Ammon's horn (tissue), 1 donor: ENCODE data around the gene AFAP1.
A peak's percentile ranks its signal among the peaks of the same experiment; 100 is the strongest.

Experiments
- DNase-seq: peaks from one replicate; pipeline ENCODE4 v3.0.0-alpha.2; 2016; ENCODE audit warnings: low spot score

Gene AFAP1

DNA sequence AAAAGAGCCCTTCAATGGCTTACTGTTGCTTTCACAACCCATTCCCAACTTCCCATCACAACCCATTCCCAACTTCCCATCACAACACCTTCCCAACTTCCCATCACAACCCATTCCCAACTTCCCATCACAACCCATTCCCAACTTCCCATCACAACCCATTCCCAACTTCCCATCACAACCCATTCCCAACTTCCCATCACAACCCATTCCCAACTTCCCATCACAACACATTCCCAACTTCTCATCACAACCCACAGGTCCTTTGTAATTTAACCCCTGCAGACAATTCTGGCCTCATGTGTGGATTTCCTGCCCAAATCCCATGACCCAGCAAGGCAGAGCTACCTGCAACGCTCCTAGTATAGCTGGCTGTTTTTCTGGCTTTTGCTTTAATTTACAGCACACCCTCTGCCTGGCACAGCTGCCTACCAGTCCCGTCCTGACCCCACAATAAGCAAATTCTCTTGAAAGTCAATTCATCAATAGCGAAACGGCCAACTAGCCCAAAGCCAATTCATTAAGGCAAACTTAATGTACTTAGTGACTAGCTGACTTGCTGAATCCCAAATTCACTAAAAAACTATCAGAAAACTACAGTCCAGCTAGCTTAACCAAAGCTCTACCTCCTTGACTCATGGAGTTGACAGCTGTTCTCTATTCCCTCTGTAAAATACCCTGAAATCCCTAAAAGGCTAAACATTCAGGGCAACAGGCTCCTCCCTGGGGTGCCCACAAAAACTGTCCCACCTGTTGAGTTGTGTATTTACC lies 75.6 kb downstream of the AFAP1 start:
- DNase-seq = peak; percentile 47

DNA sequence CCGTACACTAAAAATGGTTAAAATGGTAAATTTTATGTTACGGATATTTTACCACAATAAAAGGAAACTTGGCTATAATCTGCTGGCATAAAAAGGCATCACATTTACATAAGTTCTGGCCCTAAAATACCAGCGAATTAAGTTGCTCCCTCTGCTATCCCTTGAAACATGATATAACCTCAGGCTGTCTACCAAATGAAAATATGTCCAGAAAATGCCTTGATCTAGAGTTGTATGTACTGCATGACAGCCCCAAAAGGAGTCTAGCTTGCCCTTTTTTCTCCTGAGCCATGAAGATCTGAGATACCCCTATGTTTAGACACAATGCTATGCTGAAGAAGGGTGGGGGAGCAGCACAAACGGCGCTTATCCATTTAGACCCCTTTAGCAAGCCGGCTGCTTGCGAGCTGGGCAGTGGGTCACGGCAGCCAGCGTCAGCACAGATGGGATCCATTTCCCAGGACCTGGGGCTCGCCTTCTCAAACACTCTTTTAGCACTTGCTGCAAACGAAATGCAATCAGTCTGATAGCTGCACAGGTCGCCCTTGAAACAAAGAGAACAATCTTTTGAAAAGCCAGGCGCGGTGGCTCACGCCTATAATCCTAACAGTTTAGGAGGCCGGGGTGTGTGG lies 77.0 kb downstream of the AFAP1 start:
- no peak for DNase-seq

DNA sequence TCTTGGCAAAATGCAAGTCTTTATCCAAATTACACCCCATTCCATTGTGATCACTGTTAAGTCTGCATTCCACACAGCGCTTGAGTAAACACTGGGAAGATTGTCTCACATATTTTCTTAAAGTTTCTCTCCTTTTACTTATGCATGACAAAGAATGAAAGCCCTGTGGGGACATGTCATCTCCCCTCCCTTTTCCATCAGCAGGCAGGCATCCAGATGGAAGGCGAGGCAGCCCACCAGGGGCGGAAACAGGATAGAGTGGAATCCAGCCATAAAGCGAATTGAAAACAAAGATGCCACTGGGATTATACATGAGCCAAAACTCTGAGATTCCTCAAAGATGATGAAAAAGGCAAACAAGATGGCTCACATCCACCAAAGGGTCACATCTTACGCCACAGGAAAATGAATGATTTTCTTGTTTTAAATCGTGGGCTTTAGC lies 78.2 kb downstream of the AFAP1 start:
- no peak for DNase-seq

DNA sequence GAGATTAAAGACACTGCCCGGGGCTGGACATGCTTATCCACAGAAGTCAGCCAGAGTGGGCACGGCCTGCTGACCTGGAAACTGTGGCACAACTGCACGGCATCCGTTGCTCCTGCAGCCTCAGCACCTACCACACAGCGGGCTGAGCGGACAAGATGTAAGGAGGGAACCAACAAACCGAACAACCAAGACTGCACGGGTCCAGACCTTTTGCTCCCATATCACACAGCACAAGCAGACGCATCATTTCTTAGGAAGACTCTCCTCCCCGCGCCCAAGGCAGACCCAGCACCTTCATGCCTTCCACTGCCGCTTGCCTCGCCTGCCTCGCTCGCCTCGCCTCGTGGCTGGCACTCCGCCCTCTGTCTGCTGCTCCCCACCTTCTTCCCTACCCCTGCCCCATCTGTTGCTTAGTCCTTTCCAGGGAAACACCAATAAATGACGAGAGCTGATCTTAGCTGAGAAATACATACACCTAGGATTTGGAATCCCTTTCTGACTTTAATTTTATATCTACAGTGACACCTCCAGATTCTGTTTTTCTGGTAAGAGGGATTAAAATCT lies 79.0 kb downstream of the AFAP1 start:
- no peak for DNase-seq

DNA sequence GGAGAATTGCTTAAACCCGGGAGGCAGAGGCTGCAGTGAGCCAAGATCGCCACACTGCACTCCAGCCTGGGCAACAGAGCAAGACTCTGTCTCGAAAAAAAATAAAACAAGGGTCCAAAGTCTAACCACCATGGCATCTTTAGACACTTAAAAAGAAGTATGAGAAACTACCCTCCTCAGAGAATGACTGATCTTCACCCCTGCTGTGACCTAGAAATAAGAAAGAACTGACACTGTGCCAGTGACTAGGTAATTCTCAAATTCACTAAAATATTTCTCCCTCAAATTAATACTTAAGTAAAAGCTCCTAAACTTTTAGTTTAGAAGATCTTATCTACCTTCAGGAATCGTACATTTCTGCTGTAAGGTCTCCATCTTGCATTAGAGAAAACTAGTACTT lies 80.3 kb downstream of the AFAP1 start:
- DNase-seq = no peak

DNA sequence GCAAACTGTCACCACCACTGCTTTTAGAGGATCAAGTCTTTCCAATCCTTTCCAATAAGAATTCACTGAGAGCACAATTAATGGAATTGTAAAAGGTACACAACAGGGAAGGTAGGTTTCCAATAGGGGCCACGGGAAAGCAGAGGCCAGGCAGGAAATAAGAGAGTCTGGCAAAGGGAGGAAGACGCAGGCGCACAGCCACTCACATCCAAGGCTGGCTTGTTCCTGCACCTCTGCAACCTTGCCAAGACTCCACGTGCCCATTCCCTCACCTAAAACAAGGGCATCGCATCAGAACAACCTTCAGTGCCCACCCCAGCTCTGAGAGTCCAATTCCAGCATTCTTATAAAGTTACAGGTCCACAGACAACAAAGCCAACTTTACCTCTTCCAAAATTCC lies 81.2 kb downstream of the AFAP1 start:
- DNase-seq = no peak

DNA sequence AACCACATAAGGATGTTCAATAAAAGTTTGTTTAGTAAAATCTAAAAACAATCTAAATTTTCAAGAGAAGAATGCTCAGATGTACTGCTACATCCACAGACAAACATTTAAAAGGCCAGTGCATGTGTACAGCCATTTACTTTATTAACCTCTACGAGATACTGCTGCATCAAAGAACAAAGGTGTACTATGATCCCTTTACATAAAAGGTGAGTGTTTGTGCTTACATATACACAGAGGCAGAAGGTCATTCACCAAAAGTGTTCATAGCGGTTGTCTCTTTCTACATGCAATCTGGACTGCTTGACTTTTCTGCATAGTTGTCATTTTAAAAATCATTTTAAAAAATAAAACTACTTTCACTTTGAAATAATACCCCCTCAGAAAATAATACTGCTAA lies 81.7 kb downstream of the AFAP1 start:
- DNase-seq = no peak

DNA sequence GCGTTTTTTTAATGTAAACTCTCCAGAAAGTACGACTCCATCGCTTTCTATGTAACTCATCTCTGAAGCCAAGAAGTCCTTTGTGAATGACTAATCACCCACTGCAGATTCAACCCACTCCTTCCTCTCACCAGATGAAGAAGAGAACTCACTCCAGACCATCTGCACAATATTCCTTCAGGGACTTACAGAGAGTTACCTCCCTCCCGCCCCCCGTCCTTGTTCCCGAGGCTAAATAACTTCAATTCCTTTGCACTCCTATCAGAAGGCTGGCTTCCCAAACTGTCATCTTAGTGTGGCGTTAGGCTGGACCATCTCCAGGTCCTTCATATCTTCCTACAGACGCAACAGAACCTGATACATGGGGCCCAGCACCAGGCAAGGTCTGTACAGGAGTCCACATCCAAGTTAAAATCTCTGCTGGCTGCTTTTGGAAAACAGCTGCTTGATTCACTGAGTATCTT lies 82.4 kb downstream of the AFAP1 start:
- DNase-seq = peak; percentile 28

DNA sequence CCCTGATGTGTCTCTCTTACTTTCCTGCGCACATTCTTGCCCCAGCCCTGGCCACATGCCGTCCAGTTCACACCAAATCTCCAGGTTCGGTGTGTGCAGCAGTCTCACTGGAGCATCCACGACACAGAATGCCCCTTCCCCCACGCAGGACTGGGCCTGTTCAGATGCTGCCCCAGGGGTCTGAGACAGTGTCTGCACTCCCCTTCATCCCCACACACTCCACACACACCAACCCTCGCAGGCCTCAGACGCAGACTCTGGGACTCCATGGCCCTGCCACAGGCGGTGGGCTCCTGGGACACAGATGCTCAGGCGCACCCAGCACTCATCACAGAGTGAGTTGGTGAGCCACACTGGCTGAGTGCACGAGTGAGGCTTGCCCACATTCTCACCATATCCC lies 83.9 kb downstream of the AFAP1 start:
- no peak for DNase-seq

DNA sequence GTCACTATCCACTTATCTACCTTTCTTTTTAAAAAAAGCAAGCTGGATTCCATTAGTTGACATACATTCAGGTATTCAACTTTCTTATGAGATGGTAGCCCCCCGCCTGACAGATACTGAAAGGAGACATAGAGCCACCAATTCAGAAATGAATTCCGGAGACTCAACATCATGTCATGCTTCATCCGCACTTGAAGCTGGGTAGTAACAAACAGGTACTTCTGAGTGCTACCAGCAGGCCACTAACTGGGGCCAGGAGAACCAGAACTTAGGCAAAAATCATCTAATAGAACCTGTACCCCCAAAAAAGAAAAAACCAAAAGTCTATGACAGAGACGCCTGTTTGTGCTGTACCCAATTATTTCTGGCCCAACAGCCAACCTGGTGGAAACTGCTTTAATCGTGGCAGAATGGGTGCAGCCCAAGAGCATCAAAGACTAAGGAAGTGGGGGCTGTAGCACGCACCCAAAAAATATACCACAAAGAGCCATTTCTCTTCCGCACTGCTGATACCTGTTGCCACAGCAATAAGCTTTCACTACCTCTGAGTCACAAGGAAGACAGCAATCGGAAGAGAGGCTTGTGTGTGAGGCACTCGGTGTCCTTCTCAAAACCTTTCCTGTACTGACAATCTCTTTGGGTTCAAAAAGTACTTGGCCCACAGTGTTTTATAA lies 84.8 kb downstream of the AFAP1 start:
- no peak for DNase-seq

DNA sequence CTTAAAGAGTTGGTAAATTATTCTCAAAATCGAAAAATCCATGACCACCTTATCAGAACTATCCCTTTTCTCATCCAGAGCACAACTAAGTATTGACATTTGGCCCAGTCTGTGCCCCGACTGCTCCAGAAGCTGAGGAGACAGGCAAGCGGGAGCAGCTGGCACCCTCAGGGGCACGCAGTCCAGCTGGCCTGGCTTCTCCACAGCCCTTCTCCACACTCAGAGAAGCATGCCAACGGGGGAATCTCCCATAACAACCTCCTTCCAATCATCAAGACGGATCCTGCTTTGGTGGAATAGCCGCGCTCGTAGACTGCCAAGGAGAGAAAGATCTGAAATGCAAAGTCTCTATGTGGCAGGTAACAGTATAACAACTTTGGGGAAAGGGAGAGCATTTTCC lies 85.4 kb downstream of the AFAP1 start:
- DNase-seq = peak; percentile 66

DNA sequence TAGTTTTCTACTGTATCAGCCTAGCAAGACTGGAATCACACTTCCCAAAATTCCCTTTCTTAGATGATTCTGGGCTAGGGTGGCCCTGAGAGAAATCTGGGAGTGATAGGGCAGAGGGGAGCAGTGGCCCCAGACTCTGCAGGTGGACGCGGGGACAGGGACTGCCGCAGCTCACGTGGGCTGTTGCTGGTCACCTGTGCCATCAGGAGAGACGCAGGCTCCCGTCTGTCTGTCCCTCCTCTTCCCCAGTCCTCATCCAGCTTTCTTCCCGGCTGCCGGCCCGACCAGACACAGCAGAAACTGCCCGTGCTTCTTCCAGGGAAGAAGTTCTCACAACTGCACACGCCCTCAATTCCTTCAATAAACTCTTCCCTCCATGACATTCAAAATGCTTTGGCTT lies 86.4 kb downstream of the AFAP1 start:
- no peak for DNase-seq

DNA sequence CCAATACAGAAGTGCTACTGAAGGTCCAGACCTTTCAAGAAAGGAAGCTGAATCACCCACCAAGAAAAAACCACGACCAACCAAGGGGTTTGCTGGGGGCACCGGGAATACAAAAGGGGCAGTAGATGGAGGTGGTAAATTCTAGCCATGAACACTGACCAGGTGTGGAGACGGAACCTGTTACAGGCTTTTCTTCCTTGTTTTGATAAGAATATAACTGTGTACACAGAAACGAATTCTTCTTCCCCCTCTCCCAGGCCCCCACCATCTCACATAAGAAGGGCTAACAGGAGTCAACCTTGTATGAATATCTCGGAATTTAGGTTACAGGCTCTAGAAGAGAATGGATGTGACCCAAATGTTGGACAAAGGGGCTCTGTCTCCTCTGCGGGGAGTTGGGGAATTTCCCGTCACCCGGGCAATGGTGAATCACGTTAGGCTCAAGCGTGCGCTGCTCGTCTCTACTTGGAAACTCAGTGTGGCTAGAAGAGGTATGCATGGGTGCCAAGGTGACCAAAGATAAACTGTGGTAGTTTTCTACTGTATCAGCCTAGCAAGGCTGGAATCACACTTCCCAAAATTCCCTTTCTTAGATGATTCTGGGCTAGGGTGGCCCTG lies 87.0 kb downstream of the AFAP1 start:
- no peak for DNase-seq

DNA sequence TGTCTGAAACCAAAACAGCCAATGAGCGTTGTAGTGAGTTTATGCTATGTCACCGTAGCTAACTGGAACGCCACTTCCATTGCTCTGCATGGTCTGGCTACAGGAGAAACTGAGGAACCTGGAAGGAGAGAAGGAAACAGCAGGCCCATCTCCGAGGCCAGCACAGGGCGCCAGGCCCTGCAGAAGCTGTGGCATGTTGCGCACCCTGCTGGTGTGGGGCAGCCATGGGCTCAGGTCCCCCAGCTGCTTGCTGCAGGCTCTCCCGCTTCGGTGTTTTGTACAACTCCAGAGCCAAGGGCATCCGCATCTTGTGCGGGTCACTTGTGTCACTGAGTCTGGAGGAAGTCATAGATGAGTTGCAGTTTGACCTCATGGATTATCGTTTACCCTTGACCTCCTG lies 89.2 kb downstream of the AFAP1 start:
- DNase-seq = no peak

DNA sequence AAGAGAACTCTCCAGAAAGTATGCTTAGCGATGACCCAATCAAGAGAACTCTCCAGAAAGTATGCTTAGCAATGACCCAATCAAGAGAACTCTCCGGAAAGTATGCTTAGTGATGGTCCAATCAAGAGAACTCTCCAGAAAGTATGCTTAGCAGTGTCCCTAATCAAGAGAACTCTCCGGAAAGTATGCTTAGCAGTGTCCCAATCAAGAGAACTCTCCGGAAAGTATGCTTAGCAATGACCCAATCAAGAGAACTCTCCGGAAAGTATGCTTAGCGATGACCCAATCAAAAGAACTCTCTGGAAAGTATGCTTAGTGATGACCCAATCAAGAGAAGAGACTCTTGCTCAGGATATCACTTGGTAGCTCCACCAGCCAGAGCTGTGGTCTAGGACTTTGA lies 92.5 kb downstream of the AFAP1 start:
- no peak for DNase-seq

DNA sequence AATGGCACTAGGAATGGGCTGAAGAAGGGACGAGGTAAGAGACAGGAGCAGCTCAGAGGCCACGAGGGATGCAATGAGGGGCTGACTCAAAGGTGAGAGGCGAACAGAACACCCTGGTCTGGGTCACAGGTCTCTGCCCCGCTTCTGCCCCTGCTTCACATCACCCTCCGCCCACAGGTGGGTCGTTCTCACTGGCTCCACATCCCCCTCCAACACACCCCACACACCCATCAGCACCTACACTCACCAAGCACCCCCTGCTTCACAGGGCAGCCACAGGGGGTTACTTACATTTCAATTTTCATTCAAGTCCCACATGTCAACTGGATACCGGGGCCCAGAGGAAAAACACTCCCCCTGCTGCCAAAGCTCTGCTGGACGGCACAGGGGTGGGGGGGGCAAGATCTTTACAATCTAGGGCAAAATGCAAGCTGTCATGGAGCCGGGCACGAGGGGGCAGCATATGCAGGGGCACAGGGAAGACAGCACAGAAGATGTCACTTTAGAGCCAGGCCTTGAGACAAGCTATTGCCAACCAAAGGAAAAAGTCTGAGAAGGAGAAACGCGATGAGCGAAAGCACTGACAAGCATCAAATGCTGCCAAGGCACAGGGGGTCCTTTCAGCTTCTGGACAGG lies 94.0 kb downstream of the AFAP1 start:
- DNase-seq = no peak

DNA sequence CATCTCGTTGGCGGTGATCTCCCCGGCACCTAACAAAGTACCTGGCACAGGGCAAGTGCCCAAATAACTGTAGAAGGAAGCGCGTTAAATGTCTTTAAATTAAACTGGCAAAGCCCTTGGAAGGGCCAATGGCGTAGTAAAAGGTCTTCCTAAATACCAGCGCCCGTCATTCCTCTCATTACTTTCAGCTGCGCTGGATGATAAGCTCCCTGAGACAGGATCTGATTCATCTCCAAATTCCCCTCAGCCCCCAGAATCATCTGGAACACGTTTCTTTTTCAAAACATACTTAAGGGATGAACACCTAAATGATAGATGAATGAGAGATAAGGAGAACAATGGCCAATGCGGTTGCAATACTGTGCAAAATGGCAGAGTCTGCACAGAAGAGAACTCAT lies 95.1 kb downstream of the AFAP1 start:
- DNase-seq = no peak

DNA sequence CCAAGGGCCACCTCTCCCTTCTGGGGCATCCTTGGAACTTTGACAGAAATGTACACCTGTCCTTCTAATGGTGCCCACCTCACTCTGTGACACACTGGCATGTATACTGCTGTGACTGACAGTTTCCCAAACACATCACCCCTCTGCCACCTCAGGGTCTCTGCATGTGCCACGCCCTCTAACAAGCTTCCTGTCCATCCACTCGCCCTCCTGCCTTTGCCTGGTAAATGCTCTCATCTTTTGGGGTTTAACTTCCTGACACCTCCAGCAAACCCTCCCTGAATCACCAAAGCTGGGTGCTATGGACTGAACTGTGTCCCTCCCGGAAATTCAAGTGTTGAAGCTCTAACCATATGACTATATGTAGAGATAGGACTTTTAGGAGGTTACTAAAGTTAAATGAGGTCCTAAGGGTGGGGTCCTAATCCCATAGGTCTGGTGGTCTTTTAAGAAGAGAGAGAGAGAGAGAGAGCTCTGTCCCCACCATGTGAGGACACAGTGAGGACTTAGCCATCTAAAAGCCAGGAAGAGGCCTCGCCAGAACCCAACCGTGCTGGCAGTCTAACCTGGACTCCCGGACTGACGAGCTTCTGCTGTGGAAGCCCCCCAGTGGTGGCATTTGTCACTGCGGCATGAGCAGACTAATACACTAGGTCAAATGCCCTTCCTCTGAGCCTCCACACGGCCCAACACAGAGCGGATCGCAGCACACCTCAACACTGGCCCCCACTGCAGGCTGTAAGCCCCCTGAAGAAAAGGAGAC lies 95.6 kb downstream of the AFAP1 start:
- DNase-seq = peak; percentile 66

DNA sequence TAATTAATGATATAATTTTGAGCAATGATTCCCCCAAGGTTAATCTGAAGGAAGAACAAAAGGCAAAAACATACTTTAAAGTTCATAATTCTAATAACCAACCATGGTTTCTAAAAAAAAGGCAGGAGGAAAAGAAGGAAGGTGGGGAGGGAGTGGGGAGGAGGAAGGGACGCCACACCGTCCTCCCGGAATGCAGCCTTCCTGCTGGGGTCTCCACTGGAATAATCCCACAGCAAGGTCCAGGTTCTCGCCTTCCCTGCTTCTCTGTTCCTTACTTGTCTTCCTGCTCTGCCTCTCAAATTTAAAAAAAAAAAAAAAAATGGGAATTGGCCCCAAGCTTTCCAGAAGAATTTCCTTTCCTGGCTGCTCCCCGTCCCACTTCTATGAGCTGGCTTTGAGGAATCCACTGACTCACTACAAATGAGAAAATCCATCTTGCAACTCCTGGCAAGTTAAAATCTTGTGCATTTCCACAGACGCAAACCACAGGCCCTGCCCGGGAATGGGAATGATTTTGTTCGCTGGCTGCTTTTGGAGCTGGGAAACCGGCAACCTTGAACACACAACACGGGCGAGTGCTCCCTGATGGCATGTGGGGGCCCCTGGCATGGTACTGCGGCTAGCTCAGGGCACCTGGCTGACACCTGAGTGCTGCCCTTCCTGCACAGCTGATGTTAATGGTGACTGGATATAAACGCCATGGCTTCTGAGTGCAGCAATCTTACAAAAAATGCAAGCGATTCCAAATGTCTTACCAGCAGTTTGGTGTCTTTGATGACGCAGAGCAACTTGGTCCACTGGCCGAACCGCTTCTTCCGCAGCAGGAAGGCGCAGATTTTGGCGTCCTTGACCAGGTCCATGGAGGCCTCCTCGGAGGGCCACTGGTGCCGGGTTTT lies 97.0 kb downstream of the AFAP1 start:
- no peak for DNase-seq

DNA sequence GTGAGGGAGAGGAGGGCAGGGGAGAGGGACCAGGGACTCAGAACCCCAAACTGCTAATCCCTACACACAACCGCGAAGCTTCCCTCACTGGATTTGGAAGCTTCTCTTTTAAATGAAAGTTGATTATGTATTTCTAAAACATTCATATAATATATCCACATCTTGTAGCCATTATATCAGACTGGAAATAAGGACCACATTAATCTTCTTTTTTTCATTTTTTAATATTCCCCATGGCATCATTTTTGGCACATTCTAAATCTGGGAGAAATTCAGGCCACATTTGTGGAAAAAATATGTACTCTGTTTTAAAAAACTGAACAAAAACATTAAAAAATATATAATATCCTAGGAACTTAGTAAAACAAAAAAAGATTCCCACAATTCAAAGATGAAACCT lies 97.8 kb downstream of the AFAP1 start:
- no peak for DNase-seq
